H1 (cell line): Measurements from ENCODE around the gene LSM14B. TPM values are rescaled to one million over a fixed set of nuclear protein-coding genes. Genes with fewer than 3 reads are reported as not detected.

Source experiments
- BRCA1 ChIP-seq: IDR thresholded peaks from 2 replicates; pipeline ENCODE4 v1.6.1; 2012; ENCODE audit warnings: low read depth, low read length, improper control_type of control experiment
- EGR1 ChIP-seq: IDR thresholded peaks from 2 replicates; pipeline ENCODE4 v1.6.1; 2011; ENCODE audit warnings: low read depth, low read length, borderline replicate concordance
- GTF2F1 ChIP-seq: IDR thresholded peaks from 2 replicates; pipeline ENCODE4 v1.6.1; 2012; ENCODE audit warnings: low read depth, low read length, improper control_type of control experiment, borderline replicate concordance
- MAFK ChIP-seq: IDR thresholded peaks from 2 replicates; pipeline ENCODE4 v1.6.1; 2012; ENCODE audit warnings: low read depth, mild to moderate bottlenecking, improper control_type of control experiment, low read length
- TBP ChIP-seq: IDR thresholded peaks from 2 replicates; pipeline ENCODE4 v1.6.1; 2011; ENCODE audit warnings: low read depth, low read length, improper control_type of control experiment
- polyA plus RNA-seq, 7 experiments: library from polyadenylated mRNA; depleted of rRNA in 3 of 7; stranded (reverse) in 5 of 7; unstranded in 2 of 7; fragments of >200 nt in 5 of 7; fragments of 200-250 nt in 2 of 7; gene quantifications; 1 replicate in 5 of 7; 2 replicates in 1 of 7; 4 replicates in 1 of 7; pipeline versions ENCODE4 v1.2.1 to v1.2.3, GENCODE V29; 2011 to 2013; ENCODE audit warnings: missing spikeins in 2 of 7, mixed read lengths in 2 of 7
- total RNA-seq: library from RNA; stranded (reverse); fragmentation: NEBNext Ultra II Directional; extraction: Animal tissue kit (Norgen Biotek cat#: 25700); gene quantifications from 2 replicates; pipeline ENCODE4 v1.2.1, GENCODE V29; 2021

The LSM14B gene
- total and polyA plus RNA-seq, 2 of the 8 experiments (the other 6 are each of a cell fraction or from before 2014, with no cell fraction given), result 58.3 to 65.6 TPM

- TF ChIP-seq EGR1 (no peak), BRCA1 (no peak), GTF2F1 (no peak), MAFK (peak; percentile 34; the same call in 1 of the 2 replicates), TBP (no peak)
Measured at GRCh38 chr20:62149532-62150309, 27.4 kb downstream of the LSM14B start (continued).
